ENCODE data around the gene RINL.
A peak's percentile ranks its signal among the peaks of the same experiment; 100 is the strongest.
"Not testable (repeated sequence)": the region's sequence is repeated elsewhere in the genome, so short reads cannot be mapped to it uniquely, and the experiment has no call there.

RINL gene

DNA sequence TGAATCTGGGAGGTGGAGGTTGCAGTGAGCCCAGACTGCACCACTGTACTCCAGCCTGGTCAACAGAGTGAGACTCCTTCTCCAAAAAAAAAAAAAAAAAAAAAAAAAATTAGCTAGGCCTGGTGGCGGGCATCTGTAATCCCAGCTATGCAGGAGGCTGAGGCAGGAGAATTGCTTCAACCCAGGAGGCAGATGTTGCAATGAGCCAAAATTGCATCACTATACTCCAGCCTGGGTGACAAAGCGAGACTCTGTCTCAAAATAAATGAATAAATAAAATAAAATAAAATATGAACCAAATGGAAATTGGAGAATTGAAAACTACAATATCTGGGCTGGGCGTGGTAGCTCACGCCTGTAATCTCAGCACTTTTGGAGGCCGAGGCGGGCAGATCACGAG is 48.9 kb downstream of the RINL start:
- DNase-seq (ENCODE audit: low spot score); H3K23ac ChIP-seq (ENCODE audit: low read depth, low read length, poor library complexity); H2BK5ac ChIP-seq (ENCODE audit: low read length); H3K14ac ChIP-seq (ENCODE audit: low read length); H2BK12ac ChIP-seq (ENCODE audit: low read length); H3K4me2 ChIP-seq (ENCODE audit: insufficient read depth, low read length, poor library complexity, severe bottlenecking); H3K4me1 ChIP-seq (ENCODE audit: control insufficient read depth in 2 of 2, insufficient read depth in 1 of 2, low read depth in 1 of 2, low read length in 2 of 2); H3K4me3 ChIP-seq (ENCODE audit: low read length in 2 of 2); H3K18ac ChIP-seq (ENCODE audit: low read length); H2BK15ac ChIP-seq (ENCODE audit: low read length); H3K9me3 ChIP-seq (replicated peaks in 1 of 2; ENCODE audit: control insufficient read depth in 2 of 2, insufficient read depth in 1 of 2, low read depth in 1 of 2, low read length in 2 of 2); H3K27me3 ChIP-seq (ENCODE audit: control insufficient read depth in 3 of 3, insufficient read depth in 3 of 3, low read depth in 1 of 3, low read length in 3 of 3); H4K91ac ChIP-seq (ENCODE audit: low read depth, low read length, poor library complexity); H3K79me1 ChIP-seq (ENCODE audit: low read depth, low read length); H4K8ac ChIP-seq (ENCODE audit: low read depth, low read length); H2BK120ac ChIP-seq (ENCODE audit: low read depth, low read length); H2AFZ ChIP-seq (ENCODE audit: low read length); H3K4ac ChIP-seq (ENCODE audit: low read length); H3K9ac ChIP-seq (ENCODE audit: low read depth, low read length, poor library complexity); H3K27ac ChIP-seq (replicated peaks; ENCODE audit: low read length); H2AK5ac ChIP-seq (ENCODE audit: low read depth, low read length): not testable (repeated sequence)
- no CpG with 5 or more reads among the region's 7 CpGs for WGBS, 2 donors (ENCODE audit: extremely low coverage in 2 of 2, insufficient read length in 2 of 2, insufficient replicate concordance in 1 of 2)
- peaks cover 6 to 36% of the 10 kb centered on the region in 2 donors for H3K36me3 ChIP-seq (replicated peaks in 1 of 2; ENCODE audit: control insufficient read depth in 2 of 2, insufficient read depth in 2 of 2, low read length in 2 of 2)

DNA sequence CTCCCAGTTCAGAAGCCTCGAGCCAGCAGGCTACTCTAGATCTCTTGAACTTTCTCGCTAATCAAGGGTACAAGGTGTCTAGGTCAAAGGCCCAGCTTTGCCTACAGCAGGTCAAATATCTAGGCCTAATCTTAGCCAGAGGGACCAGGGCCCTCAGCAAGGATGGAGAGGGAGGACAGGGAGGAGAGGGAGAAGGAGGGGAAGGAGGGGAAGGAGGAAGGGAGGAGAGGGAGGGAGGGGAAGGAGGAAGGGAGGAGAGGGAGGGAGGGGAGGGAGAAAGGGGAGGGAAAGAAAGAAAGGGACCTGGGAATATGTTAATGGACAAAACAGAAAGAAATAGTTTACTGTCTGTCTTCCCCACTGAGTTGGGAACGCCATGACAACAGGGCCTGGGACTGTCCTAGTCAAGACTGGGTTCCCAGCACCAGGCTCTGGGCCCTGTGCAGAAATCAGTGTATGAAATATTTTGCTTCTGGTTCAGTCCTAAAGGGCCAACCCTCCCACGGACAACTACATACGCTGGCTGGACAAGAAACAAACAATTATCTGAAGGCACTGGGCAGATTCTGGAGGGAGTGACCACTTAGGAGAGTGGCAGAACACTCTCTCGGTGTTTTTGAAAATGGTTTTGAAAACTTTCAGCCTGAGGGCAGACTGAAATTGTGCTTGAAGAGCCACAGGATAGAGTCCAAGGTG is 51.1 kb downstream of the RINL start:
- no peak overlapping the region for H2AK5ac ChIP-seq (ENCODE audit: low read depth, low read length)
- no peak overlapping the region for H2AFZ ChIP-seq (ENCODE audit: low read length)
- H3K4me2 ChIP-seq (ENCODE audit: insufficient read depth, low read length, poor library complexity, severe bottlenecking), result no peak overlapping the region
- no peak overlapping the region for H4K8ac ChIP-seq (ENCODE audit: low read depth, low read length)
- WGBS, 2 donors (ENCODE audit: extremely low coverage in 2 of 2, insufficient read length in 2 of 2, insufficient replicate concordance in 1 of 2), result no CpG with 5 or more reads among the region's 6 CpGs
- no peak overlapping the region for H4K91ac ChIP-seq (ENCODE audit: low read depth, low read length, poor library complexity)
- H3K14ac ChIP-seq (ENCODE audit: low read length), result no peak overlapping the region
- H3K4ac ChIP-seq (ENCODE audit: low read length), result no peak overlapping the region
- H3K27me3 ChIP-seq (ENCODE audit: control insufficient read depth in 3 of 3, insufficient read depth in 3 of 3, low read depth in 1 of 3, low read length in 3 of 3), result no peaks in the 10 kb centered on the region
- H2BK5ac ChIP-seq (ENCODE audit: low read length), result no peak overlapping the region
- no peak overlapping the region for H3K23ac ChIP-seq (ENCODE audit: low read depth, low read length, poor library complexity)
- no peak overlapping the region for H3K9ac ChIP-seq (ENCODE audit: low read depth, low read length, poor library complexity)
- H3K9me3 ChIP-seq (replicated peaks in 1 of 2; ENCODE audit: control insufficient read depth in 2 of 2, insufficient read depth in 1 of 2, low read depth in 1 of 2, low read length in 2 of 2), result no peaks in the 10 kb centered on the region
- no peak overlapping the region for H3K18ac ChIP-seq (ENCODE audit: low read length)
- peaks cover 9 to 42% of the 10 kb centered on the region in 2 donors for H3K36me3 ChIP-seq (replicated peaks in 1 of 2; ENCODE audit: control insufficient read depth in 2 of 2, insufficient read depth in 2 of 2, low read length in 2 of 2)
- H3K4me1 ChIP-seq (ENCODE audit: control insufficient read depth in 2 of 2, insufficient read depth in 1 of 2, low read depth in 1 of 2, low read length in 2 of 2), result peaks cover 0 to 4% of the 10 kb centered on the region in 2 donors
- no peak overlapping the region for H3K27ac ChIP-seq (replicated peaks; ENCODE audit: low read length)
- H3K79me1 ChIP-seq (ENCODE audit: low read depth, low read length), result peaks cover 3% of the 10 kb centered on the region
- no peak overlapping the region for H3K4me3 ChIP-seq (ENCODE audit: low read length in 2 of 2)
- no peak for DNase-seq (ENCODE audit: low spot score)
- H2BK120ac ChIP-seq (ENCODE audit: low read depth, low read length), result no peak overlapping the region
- no peak overlapping the region for H2BK12ac ChIP-seq (ENCODE audit: low read length)
- H2BK15ac ChIP-seq (ENCODE audit: low read length), result no peak overlapping the region

DNA sequence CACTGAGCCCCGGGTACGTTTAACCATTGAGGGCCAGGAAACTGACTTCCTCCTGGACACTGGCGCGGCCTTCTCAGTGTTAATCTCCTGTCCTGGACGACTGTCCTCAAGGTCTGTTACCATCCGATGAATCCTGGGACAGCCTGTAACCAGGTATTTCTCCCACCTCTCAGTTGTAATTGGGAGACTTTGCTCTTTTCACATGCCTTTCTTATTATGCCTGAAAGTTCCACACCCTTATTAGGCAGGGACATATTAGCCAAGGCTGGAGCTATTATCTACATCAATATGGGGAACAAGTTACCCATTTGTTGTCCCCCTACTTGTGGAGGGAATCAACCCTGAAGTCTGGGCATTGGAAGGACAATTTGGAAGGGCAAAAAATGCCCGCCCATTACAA is 52.1 kb downstream of the RINL start:
- not testable (repeated sequence) for H3K23ac ChIP-seq (ENCODE audit: low read depth, low read length, poor library complexity); H3K27me3 ChIP-seq (ENCODE audit: control insufficient read depth in 3 of 3, insufficient read depth in 3 of 3, low read depth in 1 of 3, low read length in 3 of 3); H2BK120ac ChIP-seq (ENCODE audit: low read depth, low read length); H3K9me3 ChIP-seq (replicated peaks in 1 of 2; ENCODE audit: control insufficient read depth in 2 of 2, insufficient read depth in 1 of 2, low read depth in 1 of 2, low read length in 2 of 2); H3K18ac ChIP-seq (ENCODE audit: low read length); DNase-seq (ENCODE audit: low spot score); H2BK15ac ChIP-seq (ENCODE audit: low read length); H3K4me1 ChIP-seq (ENCODE audit: control insufficient read depth in 2 of 2, insufficient read depth in 1 of 2, low read depth in 1 of 2, low read length in 2 of 2); H2AFZ ChIP-seq (ENCODE audit: low read length); H4K91ac ChIP-seq (ENCODE audit: low read depth, low read length, poor library complexity); H3K14ac ChIP-seq (ENCODE audit: low read length); H3K79me1 ChIP-seq (ENCODE audit: low read depth, low read length); H2BK5ac ChIP-seq (ENCODE audit: low read length); H2BK12ac ChIP-seq (ENCODE audit: low read length); H2AK5ac ChIP-seq (ENCODE audit: low read depth, low read length); H4K8ac ChIP-seq (ENCODE audit: low read depth, low read length); H3K9ac ChIP-seq (ENCODE audit: low read depth, low read length, poor library complexity); H3K4me3 ChIP-seq (ENCODE audit: low read length in 2 of 2); H3K4ac ChIP-seq (ENCODE audit: low read length); H3K4me2 ChIP-seq (ENCODE audit: insufficient read depth, low read length, poor library complexity, severe bottlenecking); H3K27ac ChIP-seq (replicated peaks; ENCODE audit: low read length)
- H3K36me3 ChIP-seq (replicated peaks in 1 of 2; ENCODE audit: control insufficient read depth in 2 of 2, insufficient read depth in 2 of 2, low read length in 2 of 2), result peaks cover 9 to 42% of the 10 kb centered on the region in 2 donors
- no CpG with 5 or more reads among the region's 7 CpGs for WGBS, 2 donors (ENCODE audit: extremely low coverage in 2 of 2, insufficient read length in 2 of 2, insufficient replicate concordance in 1 of 2)

DNA sequence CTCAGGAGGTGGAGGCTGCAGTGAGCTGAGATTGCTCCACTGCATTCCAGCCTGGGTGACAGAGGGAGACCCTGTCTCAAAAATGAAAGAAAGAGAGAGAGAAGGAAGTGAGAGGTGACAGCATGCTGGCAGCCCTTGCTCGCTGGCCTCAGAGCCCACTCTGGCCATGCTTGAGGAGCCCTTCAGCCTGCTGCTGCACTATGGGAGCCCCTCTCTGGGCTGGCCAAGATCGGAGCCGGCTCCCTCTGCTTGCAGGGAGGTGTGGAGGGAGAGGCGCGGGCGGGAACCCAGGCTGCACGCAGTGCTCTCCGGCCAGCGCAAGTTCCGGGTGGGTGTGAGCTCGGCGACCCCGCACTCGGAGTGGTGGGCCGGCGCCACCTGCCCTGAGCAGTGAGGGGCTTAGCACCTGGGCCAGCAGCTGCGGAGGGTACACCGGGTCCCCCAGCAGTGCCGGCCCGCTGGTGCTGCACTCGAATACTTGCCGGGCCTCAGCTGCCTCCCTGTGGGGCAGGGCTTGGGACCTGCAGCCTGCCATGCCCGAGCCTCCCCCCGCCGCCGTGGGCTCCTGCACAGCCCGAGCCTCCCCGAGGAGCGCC is 56.7 kb downstream of the RINL start:
- not testable (repeated sequence) for H3K4me2 ChIP-seq (ENCODE audit: insufficient read depth, low read length, poor library complexity, severe bottlenecking); H3K27me3 ChIP-seq (ENCODE audit: control insufficient read depth in 3 of 3, insufficient read depth in 3 of 3, low read depth in 1 of 3, low read length in 3 of 3); H2BK12ac ChIP-seq (ENCODE audit: low read length); H2AFZ ChIP-seq (ENCODE audit: low read length); H2BK15ac ChIP-seq (ENCODE audit: low read length); DNase-seq (ENCODE audit: low spot score); H2BK120ac ChIP-seq (ENCODE audit: low read depth, low read length); H2AK5ac ChIP-seq (ENCODE audit: low read depth, low read length); H2BK5ac ChIP-seq (ENCODE audit: low read length); H4K8ac ChIP-seq (ENCODE audit: low read depth, low read length); H3K4me1 ChIP-seq (ENCODE audit: control insufficient read depth in 2 of 2, insufficient read depth in 1 of 2, low read depth in 1 of 2, low read length in 2 of 2); H3K27ac ChIP-seq (replicated peaks; ENCODE audit: low read length); H3K4ac ChIP-seq (ENCODE audit: low read length); H3K23ac ChIP-seq (ENCODE audit: low read depth, low read length, poor library complexity); H3K18ac ChIP-seq (ENCODE audit: low read length); H3K4me3 ChIP-seq (ENCODE audit: low read length in 2 of 2); H3K9ac ChIP-seq (ENCODE audit: low read depth, low read length, poor library complexity); H3K79me1 ChIP-seq (ENCODE audit: low read depth, low read length); H3K9me3 ChIP-seq (replicated peaks in 1 of 2; ENCODE audit: control insufficient read depth in 2 of 2, insufficient read depth in 1 of 2, low read depth in 1 of 2, low read length in 2 of 2); H4K91ac ChIP-seq (ENCODE audit: low read depth, low read length, poor library complexity)
- H3K36me3 ChIP-seq (replicated peaks in 1 of 2; ENCODE audit: control insufficient read depth in 2 of 2, insufficient read depth in 2 of 2, low read length in 2 of 2), result peaks cover 19 to 25% of the 10 kb centered on the region in 2 donors
- WGBS, 2 donors (ENCODE audit: extremely low coverage in 2 of 2, insufficient read length in 2 of 2, insufficient replicate concordance in 1 of 2), result no CpG with 5 or more reads among the region's 29 CpGs
- peak overlapping the region; percentile 21 for H3K14ac ChIP-seq (ENCODE audit: low read length)

All from neuronal stem cell (in vitro differentiated cells).